GM19328 (cell line): ENCODE data around the gene SHC1.
"Not testable (repeated sequence)": the region's sequence is repeated elsewhere in the genome, so short reads cannot be mapped to it uniquely, and the experiment has no call there.

Experiments used
- ATAC-seq: cut with Tn5 transposase; IDR thresholded peaks from one replicate; pipeline ENCODE4 v1.9.1; 2021; ENCODE audit warnings: mild to moderate bottlenecking, moderate library complexity; ENCODE audit not compliant: unreplicated experiment

Gene SHC1

GRCh38 chr1:154996966-154997701 is 26.6 kb upstream of the SHC1 start:
- no peak for ATAC-seq

- ATAC-seq = not testable (repeated sequence)
Observed at GRCh38 chr1:154995301-154995983, 24.9 kb upstream of the SHC1 start.

- ATAC-seq = no peak
Observed at GRCh38 chr1:154994591-154994990, 24.0 kb upstream of the SHC1 start.

GRCh38 chr1:154994269-154994587 is 23.7 kb upstream of the SHC1 start:
- no peak for ATAC-seq

GRCh38 chr1:154993572-154994268 is 23.2 kb upstream of the SHC1 start, which contains the start of gene LENEP:
Gene LENEP (plus strand): TSS chr1:154993586. CDS start chr1:154993608, 22 bp downstream.
- ATAC-seq = no peak

GRCh38 chr1:154992721-154993571 is 22.4 kb upstream of the SHC1 start:
- ATAC-seq = no peak

GRCh38 chr1:154990276-154990675 is 19.7 kb upstream of the SHC1 start:
- ATAC-seq = no peak

- no peak for ATAC-seq
Observed at GRCh38 chr1:154989195-154989860, 18.8 kb upstream of the SHC1 start.

- ATAC-seq = no peak
Observed at GRCh38 chr1:154988058-154988954, 17.8 kb upstream of the SHC1 start.

GRCh38 chr1:154987326-154987725 is 16.8 kb upstream of the SHC1 start:
- ATAC-seq = no peak

GRCh38 chr1:154986736-154987135 is 16.2 kb upstream of the SHC1 start:
- not testable (repeated sequence) for ATAC-seq

GRCh38 chr1:154983776-154984466 is 13.4 kb upstream of the SHC1 start:
- ATAC-seq = no peak

- ATAC-seq = peak; percentile 97
Observed at GRCh38 chr1:154982897-154983648, 12.5 kb upstream of the SHC1 start, which contains the start of gene FLAD1. Gene FLAD1 (plus strand): TSS chr1:154983344. CDS start chr1:154983695, 351 bp downstream.

GRCh38 chr1:154982341-154982740 is 11.8 kb upstream of the SHC1 start:
- ATAC-seq = no peak

GRCh38 chr1:154978360-154978759 is 7.8 kb upstream of the SHC1 start:
- no peak for ATAC-seq

- ATAC-seq = not testable (repeated sequence)
Observed at GRCh38 chr1:154977762-154978161, 7.2 kb upstream of the SHC1 start.

GRCh38 chr1:154975409-154976059 is 5.0 kb upstream of the SHC1 start:
- no peak for ATAC-seq
